PFSK-1 (cell line): ENCODE data around the gene LDLRAD4.

ENCODE experiments used
- TAF1 ChIP-seq: IDR thresholded peaks from 2 replicates; pipeline ENCODE4 v1.6.1; 2012; ENCODE audit warnings: low read length, control low read depth, borderline replicate concordance; ENCODE audit not compliant: insufficient read depth
- TF ChIP-seq, protein P1 (sequence below), 2 experiments: IDR thresholded peaks; 2 replicates each; pipeline versions ENCODE4 v1.6.1 to v1.8.0; 2011 to 2012; ENCODE audit warnings: low read depth in 2 of 2, low read length in 2 of 2, control low read depth in 1 of 2, inconsistent platforms in 1 of 2, mild to moderate bottlenecking in 1 of 2, moderate library complexity in 1 of 2; ENCODE audit not compliant: insufficient read depth in 1 of 2

DNA sequence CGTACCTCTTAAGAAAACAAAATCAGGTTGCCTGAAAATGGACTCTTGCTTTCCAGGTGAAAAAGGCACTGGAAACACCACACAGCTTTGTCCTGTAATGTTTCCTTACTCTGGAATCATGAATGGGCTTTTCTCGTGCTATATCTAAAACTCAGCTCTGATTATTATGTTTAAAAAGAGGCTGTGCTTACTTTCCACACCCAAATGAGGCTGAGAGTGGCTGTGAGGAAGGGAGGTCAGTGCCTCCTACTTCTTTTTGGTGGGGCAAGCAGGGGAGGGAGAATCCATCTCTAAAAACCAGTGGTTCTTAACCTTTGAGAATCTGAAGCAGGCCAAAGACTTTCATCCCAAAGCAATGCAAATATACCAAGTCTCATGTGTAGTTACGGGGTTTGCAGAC is 359.2 kb downstream of the LDLRAD4 start:
- TF ChIP-seq, protein P1, sequence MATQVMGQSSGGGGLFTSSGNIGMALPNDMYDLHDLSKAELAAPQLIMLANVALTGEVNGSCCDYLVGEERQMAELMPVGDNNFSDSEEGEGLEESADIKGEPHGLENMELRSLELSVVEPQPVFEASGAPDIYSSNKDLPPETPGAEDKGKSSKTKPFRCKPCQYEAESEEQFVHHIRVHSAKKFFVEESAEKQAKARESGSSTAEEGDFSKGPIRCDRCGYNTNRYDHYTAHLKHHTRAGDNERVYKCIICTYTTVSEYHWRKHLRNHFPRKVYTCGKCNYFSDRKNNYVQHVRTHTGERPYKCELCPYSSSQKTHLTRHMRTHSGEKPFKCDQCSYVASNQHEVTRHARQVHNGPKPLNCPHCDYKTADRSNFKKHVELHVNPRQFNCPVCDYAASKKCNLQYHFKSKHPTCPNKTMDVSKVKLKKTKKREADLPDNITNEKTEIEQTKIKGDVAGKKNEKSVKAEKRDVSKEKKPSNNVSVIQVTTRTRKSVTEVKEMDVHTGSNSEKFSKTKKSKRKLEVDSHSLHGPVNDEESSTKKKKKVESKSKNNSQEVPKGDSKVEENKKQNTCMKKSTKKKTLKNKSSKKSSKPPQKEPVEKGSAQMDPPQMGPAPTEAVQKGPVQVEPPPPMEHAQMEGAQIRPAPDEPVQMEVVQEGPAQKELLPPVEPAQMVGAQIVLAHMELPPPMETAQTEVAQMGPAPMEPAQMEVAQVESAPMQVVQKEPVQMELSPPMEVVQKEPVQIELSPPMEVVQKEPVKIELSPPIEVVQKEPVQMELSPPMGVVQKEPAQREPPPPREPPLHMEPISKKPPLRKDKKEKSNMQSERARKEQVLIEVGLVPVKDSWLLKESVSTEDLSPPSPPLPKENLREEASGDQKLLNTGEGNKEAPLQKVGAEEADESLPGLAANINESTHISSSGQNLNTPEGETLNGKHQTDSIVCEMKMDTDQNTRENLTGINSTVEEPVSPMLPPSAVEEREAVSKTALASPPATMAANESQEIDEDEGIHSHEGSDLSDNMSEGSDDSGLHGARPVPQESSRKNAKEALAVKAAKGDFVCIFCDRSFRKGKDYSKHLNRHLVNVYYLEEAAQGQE (IDR thresholded peaks at IDR 0.05; ENCODE audit: insufficient read depth in 1 of 2, low read depth in 2 of 2, low read length in 2 of 2) = no peak
- TF ChIP-seq TAF1 = no peak
